GM18505 (cell line): Measurements from ENCODE around the gene RALGPS1.

ENCODE experiments used
- ATAC-seq: cut with Tn5 transposase; IDR thresholded peaks from one replicate; pipeline ENCODE4 v1.9.1; 2021; ENCODE audit not compliant: unreplicated experiment
- POLR2A ChIP-seq: IDR thresholded peaks from 4 replicates; pipeline ENCODE4 v1.6.1; 2011; ENCODE audit warnings: borderline replicate concordance; ENCODE audit not compliant: insufficient read depth, insufficient read length; ENCODE audit errors: extremely low read depth

Gene RALGPS1

DNA sequence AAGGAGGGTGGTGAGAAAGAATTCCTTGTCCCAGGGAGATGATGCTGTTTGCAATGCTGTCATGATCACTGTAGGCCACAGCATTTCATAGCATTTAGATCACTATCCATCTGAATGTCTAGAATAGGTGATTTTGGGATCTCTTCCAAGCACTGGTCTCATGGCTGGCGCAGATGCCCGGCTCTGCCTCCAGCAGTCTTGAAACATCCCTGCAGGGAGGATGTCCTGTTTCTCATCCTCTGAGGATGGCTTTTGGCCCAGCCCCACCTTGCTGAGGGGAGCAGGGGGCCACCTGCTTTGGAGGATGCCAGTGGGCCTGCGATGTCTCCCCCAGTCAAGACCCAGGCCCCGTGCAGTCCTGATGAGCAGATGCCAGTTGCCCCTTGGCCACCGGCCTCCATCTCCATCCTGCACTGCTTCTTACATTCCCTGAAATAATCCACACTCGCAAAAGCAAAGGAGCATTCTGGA lies 286.5 kb downstream of the RALGPS1 start:
- no peak for ATAC-seq
- no peak for TF ChIP-seq POLR2A

DNA sequence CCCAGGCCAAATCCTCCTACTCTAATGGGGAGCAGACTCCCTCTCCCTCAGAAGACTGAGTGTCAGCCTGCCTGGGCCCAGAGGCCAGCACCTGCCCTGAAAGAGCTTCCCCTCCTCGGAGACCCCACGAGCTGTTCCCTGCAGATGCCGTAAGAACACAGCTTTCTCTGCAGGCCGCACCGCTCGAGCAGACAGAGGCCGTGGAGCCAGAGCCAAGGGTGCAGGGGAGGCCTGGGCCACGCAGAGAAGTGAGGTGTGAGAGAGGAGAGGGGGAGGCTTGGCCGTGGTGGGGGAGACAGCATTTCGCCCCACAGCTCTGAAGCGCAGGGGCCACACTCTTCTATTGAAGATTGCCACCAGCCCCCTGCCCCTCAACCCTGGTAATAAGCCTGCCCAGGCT lies 287.1 kb downstream of the RALGPS1 start:
- no peak for ATAC-seq
- TF ChIP-seq POLR2A = no peak

DNA sequence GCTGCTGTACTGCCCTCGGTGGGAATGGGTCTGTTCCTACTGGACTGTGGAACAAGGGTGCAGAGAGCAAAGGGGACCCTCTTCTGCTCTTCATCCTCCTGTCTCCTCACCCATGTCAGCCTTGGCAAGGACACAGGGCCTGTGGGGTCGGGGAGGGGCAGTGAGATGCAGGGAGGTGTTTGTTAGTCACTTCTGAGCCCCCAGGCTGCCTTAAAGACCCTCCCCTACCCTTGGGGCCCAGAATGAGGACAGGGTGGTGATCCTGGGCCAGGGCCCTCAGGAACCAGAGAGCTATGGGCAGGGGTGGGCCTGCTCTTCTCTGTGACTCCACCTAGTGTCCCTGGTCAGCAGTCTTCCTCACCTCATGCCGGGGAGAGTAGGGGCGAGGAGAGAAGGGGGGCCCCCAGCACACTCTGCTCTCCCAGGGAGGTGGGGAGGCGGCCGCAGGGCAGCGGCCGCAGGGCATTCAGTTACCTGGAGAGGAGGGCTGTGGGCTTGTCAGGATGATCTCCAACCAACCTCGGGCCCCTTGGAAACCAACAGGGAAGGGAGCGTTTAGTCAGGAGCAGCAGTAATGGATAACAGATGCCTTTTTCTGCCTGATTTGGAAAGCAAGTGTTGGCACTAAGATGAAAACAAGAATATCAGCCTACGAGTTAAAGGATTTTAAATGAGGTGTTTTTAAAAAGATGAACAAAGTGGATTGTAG lies 288.0 kb downstream of the RALGPS1 start:
- ATAC-seq = no peak
- TF ChIP-seq POLR2A = no peak

DNA sequence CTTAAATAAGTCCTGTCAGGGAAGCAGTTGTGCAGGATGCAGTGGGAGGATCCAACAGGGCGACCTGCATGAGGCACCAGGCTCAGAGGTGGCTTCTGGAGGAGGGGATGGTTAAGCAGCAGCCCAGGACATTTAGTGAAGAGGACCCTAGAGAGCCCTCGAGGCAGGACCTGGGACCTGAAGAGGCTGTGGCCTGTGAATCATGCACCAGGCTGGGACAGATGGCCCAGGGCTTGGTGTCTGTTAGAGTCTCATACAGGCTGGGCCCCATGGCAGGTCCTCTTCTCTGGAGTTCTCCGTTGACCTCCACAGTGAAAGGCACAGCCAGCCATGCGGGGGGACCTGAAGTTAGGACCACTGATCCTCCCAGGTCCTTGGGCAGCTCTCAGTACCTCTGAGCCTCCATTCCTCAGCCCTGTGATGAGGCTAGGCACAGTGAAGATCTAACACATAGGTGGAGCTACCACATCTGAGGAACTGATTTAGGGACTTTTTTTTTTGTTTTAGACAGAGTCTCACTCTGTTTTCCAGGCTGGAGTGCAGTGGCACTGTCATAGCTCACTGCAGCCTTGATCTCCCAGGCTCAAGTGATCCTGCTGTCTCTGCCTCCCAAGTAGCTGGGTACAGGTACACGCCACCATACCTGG lies 289.2 kb downstream of the RALGPS1 start:
- ATAC-seq = no peak
- TF ChIP-seq POLR2A = no peak

DNA sequence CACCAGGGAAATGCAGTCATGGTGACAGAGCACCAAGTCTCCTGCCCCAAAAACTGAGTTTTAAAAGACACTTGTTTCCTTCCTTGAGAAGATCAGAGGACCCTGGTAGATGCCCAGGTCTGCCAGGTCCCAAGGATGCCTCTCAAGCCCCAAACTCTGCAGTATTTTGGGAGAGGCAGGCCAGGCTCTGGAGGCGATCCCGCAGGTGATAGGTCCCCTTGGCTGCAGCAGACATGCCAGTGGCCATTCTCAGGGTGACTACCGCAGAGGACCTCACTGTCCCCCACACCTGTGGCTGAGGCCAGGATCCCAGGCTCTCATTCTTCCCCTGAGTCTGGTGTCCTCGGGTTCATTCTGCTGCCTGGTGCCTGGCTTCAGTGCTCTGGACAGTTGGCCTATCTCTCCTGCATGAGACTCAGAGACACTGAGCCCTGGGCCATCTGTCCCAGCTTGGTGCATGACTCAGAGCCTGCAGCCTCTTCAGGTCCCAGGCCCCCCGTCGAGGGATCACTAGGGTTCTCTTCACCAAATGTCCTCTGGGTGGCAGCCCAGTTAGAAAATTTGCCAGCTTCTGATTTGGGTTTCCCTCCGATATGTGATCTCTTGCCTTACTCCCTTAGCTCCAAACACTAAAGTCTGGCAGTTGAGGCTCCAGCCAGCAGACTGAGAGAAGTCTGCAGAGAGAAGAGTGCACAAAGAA lies 290.3 kb downstream of the RALGPS1 start:
- TF ChIP-seq POLR2A = no peak
- no peak for ATAC-seq

DNA sequence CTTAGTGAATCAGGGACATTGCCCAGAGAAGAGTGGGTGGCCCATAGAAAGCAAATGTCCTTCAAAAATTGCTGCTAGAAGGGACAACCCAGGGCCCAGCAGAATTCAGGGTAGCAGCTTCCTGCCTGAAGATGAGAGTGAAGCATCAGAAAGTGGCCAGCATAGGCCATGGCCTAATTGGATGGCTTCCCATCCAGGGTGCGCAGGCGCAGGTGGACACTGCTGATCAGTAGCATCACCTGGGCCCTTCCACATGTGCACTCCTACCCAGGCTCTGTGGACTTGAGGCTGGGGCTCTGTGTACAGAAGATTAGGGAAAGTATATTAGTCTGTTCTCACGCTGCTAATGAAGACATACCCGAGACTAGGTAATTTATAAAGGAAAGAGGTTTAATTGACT lies 291.4 kb downstream of the RALGPS1 start:
- ATAC-seq = no peak
- no peak for TF ChIP-seq POLR2A

DNA sequence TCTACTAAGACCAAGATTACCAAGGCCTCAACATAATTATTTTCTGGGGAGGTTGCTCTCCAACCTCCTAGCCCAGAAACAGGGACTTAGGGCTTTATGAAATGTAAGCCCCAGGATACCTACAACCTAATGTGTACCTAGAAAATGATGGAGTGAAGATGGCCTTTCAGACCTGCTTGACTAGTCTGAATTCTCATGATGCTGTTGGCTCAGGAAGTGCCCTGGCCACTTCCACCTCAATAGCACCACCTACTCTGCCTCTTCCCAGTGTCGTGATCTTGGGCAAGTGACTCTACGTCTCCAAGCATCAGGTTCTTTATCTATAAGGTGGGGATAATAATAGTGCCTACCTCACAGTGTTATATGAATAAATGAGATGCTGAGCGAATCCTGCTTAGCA lies 292.1 kb downstream of the RALGPS1 start:
- no peak for TF ChIP-seq POLR2A

DNA sequence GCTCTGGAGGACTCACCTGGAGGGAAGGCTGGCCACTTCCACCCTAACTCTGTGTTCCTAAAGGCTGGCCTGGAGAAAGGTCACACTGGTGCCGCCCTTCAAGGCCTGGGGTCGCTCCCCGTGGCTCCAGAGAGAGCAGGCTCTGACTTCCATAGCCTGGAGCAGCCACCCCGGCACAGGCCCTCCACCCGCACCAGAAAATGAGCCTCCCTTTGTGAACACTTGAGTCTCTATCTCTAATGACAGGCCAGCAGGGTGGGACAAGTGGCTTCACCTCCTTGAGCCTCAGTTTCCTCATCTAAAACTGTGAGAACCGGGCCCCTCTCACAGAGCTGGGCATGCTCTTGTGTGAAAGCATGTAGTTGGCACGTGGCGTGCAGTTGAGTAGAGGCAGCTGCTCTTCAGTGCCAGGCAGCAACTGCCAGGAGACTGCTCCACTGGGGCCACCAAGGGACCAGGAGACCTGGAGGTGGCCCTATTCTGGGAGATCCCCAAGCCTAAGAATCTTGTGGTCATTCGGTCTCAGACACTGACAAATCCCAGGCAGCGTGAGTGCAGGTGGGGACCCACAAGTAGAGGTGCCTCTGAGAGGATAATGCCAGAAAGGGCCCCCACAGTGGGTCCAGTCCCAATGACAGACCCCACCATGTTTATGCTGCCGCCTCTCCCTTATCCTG lies 293.3 kb downstream of the RALGPS1 start:
- ATAC-seq = no peak
- TF ChIP-seq POLR2A = no peak

More for the DNA sequence above, 292.1 kb downstream of the RALGPS1 start:
- no peak for ATAC-seq

DNA sequence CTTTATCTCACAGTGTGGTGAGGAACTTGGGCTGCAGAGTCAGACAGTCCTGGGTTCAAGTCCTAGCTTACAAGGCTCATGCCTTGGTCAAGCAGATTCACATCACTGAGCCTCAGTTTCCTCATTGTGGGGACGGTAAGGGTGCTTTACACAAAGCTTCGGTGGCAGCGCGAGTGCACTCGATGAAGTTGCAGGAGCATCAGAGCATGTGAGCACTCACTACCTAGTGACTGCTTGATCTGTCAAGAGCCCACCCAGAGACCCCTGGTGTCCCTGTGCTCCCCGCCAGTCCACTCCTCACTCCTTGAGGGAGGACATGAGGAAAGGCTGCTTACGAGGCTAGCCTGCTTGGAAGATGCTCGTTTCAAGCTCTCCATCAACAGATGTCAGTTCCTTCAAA lies 293.8 kb downstream of the RALGPS1 start:
- no peak for ATAC-seq
- no peak for TF ChIP-seq POLR2A

DNA sequence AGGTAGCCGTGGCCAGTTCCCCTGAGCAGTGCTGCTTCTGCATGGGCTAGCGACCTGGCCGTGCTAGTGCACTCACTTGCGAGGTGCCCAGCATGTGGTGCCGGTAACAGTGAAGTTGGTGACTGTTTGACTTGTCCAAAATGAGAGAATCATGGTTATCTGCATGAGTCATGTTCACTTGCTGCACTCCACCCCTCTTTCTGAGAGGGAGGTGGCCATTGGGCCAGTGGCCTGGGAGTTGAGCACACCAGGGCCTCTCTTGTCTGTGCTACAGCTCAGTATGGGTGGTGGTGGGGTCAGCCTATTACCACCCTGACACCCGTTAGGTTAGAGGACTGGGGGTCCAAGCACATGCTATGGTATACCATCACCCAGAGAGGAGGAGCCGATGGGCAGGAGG lies 294.6 kb downstream of the RALGPS1 start:
- TF ChIP-seq POLR2A = no peak
- ATAC-seq = no peak

DNA sequence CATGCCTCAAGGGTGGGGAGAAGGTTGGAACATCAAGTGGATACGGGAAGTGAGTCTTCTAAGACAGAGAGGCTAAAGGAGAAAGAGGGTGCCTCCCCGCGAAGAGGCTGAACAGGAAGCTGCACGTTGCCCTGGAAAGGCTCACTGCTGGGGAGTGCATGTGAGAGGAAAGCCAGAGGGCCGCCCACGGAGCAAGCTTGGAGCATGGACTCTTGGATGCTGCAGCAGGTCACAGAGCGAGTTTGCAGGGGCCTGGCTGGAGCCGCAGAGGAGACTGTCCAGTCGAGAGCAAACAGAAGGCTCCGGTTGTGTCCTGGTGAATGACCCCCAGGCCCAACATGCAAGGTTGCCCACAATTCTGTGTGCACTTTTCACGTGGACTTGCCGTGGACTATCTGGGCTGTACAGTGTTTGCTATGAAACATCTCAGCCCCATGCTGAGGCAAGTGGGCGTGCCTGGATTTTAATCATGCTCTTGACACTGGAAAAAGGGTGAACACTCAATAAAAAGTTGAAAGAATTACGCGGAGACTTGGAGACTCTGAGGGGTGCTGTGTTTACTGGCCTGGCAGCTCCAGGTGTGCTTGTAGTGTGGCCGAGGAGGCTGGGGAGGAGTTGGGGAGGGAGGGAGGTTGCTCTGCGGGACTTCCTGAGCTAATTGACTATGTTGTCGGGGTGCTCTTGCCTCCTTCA lies 295.5 kb downstream of the RALGPS1 start:
- ATAC-seq = no peak
- TF ChIP-seq POLR2A = no peak

DNA sequence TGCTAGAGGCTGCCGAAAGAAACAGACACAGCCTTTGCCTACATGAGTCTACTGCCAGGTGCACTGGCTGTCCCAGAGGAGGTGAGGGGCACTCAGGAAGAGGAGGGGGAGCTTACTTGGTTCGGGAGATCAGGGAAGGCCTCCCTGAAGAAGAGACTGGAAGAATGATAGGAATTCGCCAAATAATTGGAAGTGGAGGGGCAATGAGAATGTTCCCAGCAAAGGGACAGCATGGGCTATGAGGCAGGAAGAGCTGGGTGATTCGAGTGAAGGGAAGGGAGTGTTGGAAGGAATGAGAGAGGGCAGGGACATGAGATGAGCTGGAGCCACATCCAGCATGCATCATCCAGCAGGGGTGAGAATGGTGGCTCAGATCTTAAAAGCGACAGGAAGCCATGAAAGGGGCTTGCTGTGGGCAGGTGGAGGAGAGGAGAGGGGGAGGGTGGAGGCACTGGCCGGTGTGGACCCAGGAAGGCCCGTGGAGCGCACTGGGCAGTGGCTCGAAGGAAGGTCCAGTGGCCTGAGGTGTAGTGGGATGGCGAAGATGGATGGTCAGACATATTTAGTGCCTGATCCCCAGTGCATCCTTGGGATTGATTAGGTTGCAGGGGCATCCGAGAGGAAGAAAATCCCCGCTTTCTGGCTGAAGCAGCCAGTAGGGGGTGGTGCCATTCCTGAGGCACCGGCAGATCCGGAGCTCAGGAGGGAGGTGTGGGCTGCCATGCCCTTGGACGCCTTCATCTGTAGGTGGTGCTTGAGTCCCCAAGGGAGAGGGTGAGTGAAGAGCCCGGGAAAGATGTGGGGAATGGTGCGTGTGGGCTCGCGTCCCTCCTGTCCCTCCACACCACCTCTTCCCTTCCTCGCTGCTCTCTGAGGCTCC lies 296.5 kb downstream of the RALGPS1 start:
- no peak for TF ChIP-seq POLR2A
- ATAC-seq = no peak
